HG03521 (cell line): ENCODE measurements around the gene DMBT1.

ENCODE experiments used
- ATAC-seq: cut with Tn5 transposase; IDR thresholded peaks from one replicate; pipeline ENCODE4 v1.9.1; 2021; ENCODE audit warnings: mild to moderate bottlenecking, moderate library complexity; ENCODE audit not compliant: unreplicated experiment

The DMBT1 gene

DNA sequence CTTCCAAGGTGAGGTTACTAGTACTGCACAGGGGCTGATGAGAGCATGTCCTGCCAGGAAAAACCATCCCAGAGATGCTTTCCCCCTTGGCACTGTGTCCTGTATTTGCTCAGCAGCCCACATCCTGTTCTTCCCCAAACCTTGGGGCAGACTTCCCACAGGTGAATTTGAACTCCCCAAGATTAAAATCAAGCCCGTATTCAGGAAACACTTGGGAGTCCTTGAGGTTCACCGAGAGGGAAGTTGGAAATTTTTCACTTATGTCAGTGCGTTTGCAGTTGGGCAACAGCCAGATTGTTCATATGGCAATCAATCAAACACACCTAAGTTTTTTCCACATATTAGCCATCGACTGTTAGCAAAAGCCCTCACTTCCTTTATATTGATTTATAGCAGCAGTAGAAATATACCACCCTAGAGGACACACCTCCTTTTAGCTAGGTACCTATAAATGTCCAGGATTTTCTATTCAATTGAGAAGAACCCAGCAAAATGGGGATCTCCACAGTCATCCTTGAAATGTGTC, at the start of gene DMBT1:
DMBT1 (plus strand) TSS at position 476 of the 526 bp plus-strand sequence; CDS start at position 493, 17 bp downstream.
- no peak for ATAC-seq

DNA sequence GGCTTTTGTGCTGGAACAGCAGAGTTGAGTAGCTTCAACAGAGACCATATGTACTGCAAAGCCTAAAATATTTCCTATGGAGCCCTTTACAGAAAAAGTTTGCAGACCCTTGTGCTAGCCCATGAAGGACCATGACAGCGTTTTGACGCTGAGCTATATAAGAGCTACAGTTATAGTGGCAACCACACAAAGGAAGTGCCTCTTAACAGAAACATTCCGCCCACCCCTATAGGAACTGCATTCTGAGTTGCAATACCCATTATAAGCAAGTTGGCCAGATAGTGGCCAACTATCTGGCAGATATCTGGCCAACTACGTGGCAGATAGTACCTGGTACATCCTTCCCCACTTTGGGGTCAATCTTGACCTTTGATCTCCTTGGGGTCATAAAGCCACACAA, 47.5 kb upstream of the DMBT1 start:
- ATAC-seq: no peak

DNA sequence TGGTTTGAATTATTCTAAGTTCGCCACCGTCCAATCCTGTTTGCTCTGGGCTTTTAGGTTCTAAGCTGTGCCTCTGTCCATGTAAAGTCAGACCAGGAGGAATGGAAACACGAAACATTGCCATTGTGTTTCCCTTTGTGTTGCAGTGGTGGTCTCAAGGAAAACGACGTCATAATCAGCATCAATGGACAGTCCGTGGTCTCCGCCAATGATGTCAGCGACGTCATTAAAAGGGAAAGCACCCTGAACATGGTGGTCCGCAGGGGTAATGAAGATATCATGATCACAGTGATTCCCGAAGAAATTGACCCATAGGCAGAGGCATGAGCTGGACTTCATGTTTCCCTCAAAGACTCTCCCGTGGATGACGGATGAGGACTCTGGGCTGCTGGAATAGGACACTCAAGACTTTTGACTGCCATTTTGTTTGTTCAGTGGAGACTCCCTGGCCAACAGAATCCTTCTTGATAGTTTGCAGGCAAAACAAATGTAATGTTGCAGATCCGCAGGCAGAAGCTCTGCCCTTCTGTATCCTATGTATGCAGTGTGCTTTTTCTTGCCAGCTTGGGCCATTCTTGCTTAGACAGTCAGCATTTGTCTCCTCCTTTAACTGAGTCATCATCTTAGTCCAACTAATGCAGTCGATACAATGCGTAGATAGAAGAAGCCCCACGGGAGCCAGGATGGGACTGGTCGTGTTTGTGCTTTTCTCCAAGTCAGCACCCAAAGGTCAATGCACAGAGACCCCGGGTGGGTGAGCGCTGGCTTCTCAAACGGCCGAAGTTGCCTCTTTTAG, 46.3 kb upstream of the DMBT1 start:
- no peak for ATAC-seq

- ATAC-seq: no peak
Observed at GRCh38 chr10:122515022-122515424, 45.5 kb upstream of the DMBT1 start.

DNA sequence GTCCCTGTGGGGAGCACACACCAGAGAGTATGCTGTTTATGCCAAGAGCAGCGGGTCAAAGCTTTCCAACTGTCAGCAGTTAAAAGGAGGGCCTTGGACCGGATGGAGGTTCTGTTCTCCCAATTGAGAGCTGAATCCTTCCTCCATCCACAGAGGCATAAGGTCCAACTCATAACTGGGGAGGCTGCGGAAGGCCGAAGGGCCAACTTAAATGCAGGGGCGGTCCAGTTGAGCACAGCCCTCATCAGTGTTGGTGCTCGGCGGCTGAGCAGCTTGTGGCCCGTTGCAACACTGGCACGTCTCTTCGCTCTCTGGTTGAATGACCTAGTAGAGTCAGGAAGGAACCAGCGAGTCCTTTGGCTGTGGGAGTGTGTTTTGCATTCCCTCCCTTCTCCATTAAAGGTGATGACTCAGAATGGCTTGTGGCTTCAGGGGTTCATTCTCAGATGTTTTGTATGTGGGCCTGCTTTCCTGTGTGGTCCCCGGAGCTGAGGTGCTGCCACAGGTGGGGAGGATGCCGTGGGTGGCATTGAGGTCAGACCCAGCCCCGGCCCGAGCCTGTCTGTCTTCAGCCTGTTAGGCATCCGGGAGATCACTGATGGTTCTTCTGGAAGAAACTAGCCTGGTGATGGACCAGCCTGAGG, 44.8 kb upstream of the DMBT1 start:
- ATAC-seq: peak; percentile 71

- no peak for ATAC-seq
Observed at GRCh38 chr10:122516734-122517133, 43.8 kb upstream of the DMBT1 start.

GRCh38 chr10:122519144-122519543, 41.4 kb upstream of the DMBT1 start:
- no peak for ATAC-seq

DNA sequence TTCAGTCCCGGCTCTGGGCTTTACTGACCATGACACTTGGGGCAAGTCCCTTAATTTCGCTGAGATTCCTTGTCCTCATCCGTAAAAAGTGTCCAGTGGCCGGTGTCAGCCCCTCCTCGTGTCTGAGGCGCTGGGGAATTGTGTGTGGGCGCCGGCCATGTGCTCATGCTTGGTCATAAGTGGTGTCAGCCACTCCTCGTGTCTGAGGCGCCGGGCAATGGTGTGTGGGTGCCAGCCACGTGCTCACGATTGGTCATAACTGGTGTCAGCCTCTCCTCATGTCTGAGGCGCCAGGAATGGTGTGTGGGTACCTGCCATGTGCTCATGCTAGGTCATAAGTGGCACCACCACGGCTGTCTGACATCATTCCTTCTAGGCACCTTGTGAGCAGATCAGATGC, 40.7 kb upstream of the DMBT1 start:
- no peak for ATAC-seq

GRCh38 chr10:122521011-122521410, 39.5 kb upstream of the DMBT1 start:
- ATAC-seq: no peak

GRCh38 chr10:122524811-122525210, 35.7 kb upstream of the DMBT1 start:
- no peak for ATAC-seq

DNA sequence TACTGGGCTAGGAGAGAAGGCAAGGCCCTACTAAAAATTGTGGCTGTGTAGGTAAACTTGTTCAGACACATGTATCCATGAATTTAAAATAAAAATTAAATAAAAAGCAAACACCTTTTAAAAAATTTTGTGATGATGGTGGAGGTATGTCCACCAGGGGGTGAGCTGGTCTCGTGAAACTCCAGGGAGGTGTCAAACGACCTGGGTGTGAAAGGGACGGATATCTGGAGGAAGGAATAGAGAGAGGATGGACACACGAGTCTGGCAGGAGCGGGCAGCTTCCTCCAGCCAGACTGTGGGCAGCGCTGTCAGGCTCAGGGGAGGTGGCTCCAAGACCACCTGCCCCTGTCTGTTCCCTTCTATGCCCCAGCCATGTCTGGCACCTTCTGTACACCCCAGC, 34.8 kb upstream of the DMBT1 start:
- ATAC-seq: no peak

- no peak for ATAC-seq
Observed at GRCh38 chr10:122526892-122527291, 33.7 kb upstream of the DMBT1 start.

- ATAC-seq: no peak
Observed at GRCh38 chr10:122530177-122530576, 30.4 kb upstream of the DMBT1 start.

GRCh38 chr10:122531261-122531660, 29.3 kb upstream of the DMBT1 start:
- no peak for ATAC-seq

- ATAC-seq: no peak
Observed at GRCh38 chr10:122531939-122532338, 28.6 kb upstream of the DMBT1 start.

DNA sequence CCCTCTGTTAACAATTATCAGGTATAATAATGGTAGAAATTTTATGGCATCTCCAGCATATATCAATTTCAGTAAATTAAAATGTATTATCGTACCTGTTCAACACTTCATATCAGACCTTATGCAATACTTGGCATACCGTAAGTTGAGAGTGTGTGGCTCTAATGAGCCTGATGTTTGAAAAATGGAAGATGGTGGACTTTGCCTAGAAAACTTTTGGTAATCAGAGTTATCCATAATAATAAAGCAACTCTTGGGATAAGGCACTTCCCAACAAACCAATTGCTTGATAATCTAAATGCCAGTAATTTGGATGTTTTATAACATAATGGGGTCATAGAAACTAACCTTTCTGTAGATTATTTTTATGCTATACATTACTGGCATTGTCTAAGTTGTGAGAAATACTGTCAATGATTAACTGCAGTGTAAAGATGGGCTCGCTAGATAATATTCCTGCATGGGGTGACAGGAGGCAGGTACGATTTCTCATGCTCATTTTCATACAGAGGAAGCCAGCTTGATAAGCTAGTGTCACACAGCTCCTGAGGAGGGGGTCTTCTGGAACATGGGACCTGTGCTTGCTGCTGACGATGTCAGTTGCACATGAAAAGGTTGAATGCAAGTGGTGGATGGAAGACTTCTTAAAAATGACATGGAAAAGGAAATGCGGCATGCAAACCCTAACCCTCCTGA, 27.8 kb upstream of the DMBT1 start:
- ATAC-seq: no peak

DNA sequence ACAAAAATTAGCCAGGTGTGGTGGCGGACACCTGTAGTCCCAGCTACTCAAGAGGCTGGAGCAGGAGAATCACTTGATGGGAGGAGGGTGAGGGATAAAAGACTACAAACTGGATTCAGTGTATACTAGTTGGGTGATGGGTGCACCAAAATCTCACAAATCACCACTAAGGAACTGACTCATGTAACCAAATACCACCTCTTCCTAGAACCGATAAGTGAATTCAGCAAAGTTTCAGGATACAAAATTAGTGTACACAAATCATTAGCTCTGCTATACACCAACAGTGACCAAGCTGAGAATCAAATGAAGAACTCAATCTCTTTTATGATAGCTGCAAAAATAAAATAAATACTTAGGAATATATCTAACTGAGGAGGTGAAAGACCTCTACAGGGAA, 23.0 kb upstream of the DMBT1 start:
- no peak for ATAC-seq

GRCh38 chr10:122541541-122542002, 19.0 kb upstream of the DMBT1 start:
- no peak for ATAC-seq

DNA sequence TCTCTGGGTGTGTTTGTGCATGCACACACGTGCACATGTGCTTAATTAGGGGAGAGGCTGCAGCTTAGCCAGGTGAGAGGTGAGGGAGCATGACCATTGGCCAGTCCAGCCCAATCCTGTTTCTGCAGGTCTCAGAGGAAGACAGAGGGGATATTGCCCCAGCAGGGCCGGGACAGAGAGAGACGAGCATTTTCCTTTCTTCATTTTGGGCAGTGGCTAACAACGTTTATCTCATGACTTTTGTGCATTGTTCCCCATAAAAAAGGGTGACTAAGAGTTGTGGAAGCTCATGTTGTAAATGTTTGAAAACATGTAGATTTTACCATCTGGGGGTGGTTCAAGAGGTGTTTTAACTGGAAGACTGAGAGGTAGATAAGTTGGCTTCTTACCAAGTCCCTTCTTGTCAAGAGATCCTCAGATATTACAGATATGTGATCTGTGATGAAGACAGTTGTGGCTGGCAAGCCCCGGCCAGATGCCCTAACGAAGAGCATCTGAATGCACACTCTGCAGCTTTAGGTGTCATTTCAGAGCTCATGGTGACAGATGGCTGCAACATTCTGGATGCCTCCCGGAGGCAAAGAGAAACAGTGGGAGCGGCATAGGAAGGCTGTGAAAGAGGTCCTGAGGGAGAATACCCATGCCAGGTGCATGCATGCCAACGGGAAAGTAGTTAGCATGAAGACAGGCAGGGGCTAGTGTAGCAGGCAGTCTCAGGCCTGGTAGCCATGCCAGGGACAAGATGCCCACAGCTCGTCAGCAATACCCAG, 16.7 kb upstream of the DMBT1 start:
- no peak for ATAC-seq

- no peak for ATAC-seq
Observed at GRCh38 chr10:122544493-122544892, 16.1 kb upstream of the DMBT1 start.

DNA sequence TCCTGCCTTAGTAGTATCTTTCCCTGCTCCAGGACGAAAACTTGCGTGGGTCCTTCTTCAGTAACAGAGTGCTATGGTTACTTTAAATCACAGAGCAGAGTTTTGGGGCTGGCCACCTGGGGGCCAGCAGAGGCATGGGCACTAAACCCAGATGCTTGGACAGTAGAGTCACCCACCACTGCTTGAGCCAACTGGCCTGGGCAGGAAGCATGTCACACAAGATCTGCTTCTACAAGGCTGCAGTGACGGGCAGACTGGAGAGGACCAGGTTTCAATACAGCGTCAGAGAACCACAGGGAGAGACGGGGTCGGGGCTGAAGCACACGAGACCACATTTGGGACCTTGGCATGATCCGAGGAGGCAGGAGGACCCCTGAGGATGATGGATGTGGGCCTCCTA, 14.3 kb upstream of the DMBT1 start:
- ATAC-seq: no peak
